Natural killer cell (primary cell): Measurements from ENCODE around the gene C3orf20. TPM values are rescaled to one million over a fixed set of nuclear protein-coding genes. Genes with fewer than 3 reads are reported as not detected.

ENCODE experiments used
- ATAC-seq, 3 donors: fragments of 150-1000 bp in 2 of 3; fragments of 200-7000 bp in 1 of 3; cut with Tn5 transposase; 1 replicate in 1 of 3; 2 replicates in 2 of 3; pipeline ENCODE4 v1.10.0; 2021; ENCODE audit warnings: mild to moderate bottlenecking in 2 of 3, moderate library complexity in 2 of 3
- DNase-seq, 2 donors: peaks; one replicate each; pipeline versions ENCODE4 v3.0.0 to v3.0.0-alpha.2; 2013 to 2021; ENCODE audit warnings: mixed read lengths in 1 of 2
- H3K27ac ChIP-seq: one replicate; pipeline ENCODE4 v1.5.1; 2013; ENCODE audit warnings: mild to moderate bottlenecking, low read length
- H3K27me3 ChIP-seq: one replicate; pipeline ENCODE4 v1.6.1; 2013; ENCODE audit warnings: low read length; ENCODE audit not compliant: control insufficient read depth, insufficient read depth
- H3K36me3 ChIP-seq: one replicate; pipeline ENCODE4 v1.6.1; 2013; ENCODE audit warnings: low read length; ENCODE audit not compliant: control insufficient read depth, insufficient read depth
- H3K4me1 ChIP-seq: one replicate; pipeline ENCODE4 v1.6.1; 2013; ENCODE audit warnings: low read length; ENCODE audit not compliant: control insufficient read depth, insufficient read depth
- H3K4me3 ChIP-seq: one replicate; pipeline ENCODE4 v1.5.1; 2013; ENCODE audit warnings: low read length
- H3K9me3 ChIP-seq: one replicate; pipeline ENCODE4 v1.6.1; 2013; ENCODE audit warnings: low read length; ENCODE audit not compliant: control insufficient read depth, insufficient read depth
- H3K27ac Mint-ChIP-seq, 2 donors: one replicate each; pipeline ENCODE4 v1.8.0; 2022; ENCODE audit warnings: mild to moderate bottlenecking in 2 of 2, mixed read lengths in 2 of 2, moderate library complexity in 1 of 2
- H3K27me3 Mint-ChIP-seq, 2 donors: one replicate each; pipeline ENCODE4 v1.8.0; 2022; ENCODE audit warnings: low read depth in 2 of 2, mixed read lengths in 2 of 2
- H3K36me3 Mint-ChIP-seq: one replicate; pipeline ENCODE4 v1.8.0; 2022; ENCODE audit warnings: mixed read lengths
- H3K4me1 Mint-ChIP-seq, 2 donors: one replicate each; pipeline ENCODE4 v1.8.0; 2022; ENCODE audit warnings: mixed read lengths in 2 of 2
- H3K4me3 Mint-ChIP-seq: one replicate; pipeline ENCODE4 v1.8.0; 2022; ENCODE audit warnings: mild to moderate bottlenecking, moderate library complexity, mixed read lengths
- H3K9me3 Mint-ChIP-seq, 2 donors: one replicate each; pipeline ENCODE4 v1.8.0; 2022; ENCODE audit warnings: mixed read lengths in 2 of 2
- WGBS: methylation state at CpG from one replicate; pipeline ENCODE4 v1.1.7; 2013; ENCODE audit warnings: missing lambda C conversion rate; ENCODE audit not compliant: insufficient coverage; 5-methylcytosine and 5-hydroxymethylcytosine counted together
- intact Hi-C: fragments of 100-400 bp; cut with micrococcal nuclease; formaldehyde crosslinking; loops from one replicate; pipeline ENCODE4 v1.14.2; 2022
- total RNA-seq, 4 donors: library from RNA; stranded (reverse); fragments of 120-200 nt in 1 of 4; gene quantifications; one replicate each; pipeline versions ENCODE4 v1.2.3 to v1.2.4, GENCODE V29; 2013 to 2022
- TF ChIP-seq, protein P1 (sequence below): fragments of 200-600 bp; IDR thresholded peaks from one replicate; pipeline ENCODE4 v1.8.0; 2022; ENCODE audit warnings: antibody characterized with exemption

The C3orf20 gene
- total RNA-seq, 3 donors from 2014 or later (not counting 1 experiment from before 2014, with no cell fraction given): 0.14 TPM; not detected in 2

DNA sequence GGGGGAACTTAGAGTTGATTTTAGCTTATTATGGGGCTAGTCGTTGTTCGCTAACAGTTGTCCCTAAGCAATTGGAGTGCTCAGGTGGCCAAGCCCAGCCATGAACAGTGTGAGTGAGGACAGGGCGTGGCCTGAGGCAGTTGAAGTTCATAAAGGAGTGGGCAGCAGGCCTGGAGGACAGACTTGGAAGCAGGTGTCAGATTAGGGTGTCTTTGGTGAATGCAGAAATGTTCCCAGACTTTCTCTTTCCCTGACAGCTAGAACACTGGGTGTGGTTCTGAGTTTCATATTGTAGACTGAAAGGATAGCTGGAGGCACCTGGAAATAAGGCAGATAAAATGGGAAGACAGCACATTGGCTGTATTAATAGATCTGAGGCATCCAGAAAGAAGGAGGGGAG is 84.0 kb downstream of the C3orf20 start:
- DNase-seq: no peak
- intact Hi-C loops: no loop called here
- Mint-ChIP-seq H3K4me1 (peaks cover 0 to 6% of the 10 kb centered on the region in 2 donors), H3K36me3 (no peaks in the 10 kb centered on the region), H3K27ac (no peak overlapping the region), H3K27me3 (peaks cover 4 to 16% of the 10 kb centered on the region in 2 donors), H3K4me3 (no peak overlapping the region), H3K9me3 (no peaks in the 10 kb centered on the region)
- TF ChIP-seq, protein P1, sequence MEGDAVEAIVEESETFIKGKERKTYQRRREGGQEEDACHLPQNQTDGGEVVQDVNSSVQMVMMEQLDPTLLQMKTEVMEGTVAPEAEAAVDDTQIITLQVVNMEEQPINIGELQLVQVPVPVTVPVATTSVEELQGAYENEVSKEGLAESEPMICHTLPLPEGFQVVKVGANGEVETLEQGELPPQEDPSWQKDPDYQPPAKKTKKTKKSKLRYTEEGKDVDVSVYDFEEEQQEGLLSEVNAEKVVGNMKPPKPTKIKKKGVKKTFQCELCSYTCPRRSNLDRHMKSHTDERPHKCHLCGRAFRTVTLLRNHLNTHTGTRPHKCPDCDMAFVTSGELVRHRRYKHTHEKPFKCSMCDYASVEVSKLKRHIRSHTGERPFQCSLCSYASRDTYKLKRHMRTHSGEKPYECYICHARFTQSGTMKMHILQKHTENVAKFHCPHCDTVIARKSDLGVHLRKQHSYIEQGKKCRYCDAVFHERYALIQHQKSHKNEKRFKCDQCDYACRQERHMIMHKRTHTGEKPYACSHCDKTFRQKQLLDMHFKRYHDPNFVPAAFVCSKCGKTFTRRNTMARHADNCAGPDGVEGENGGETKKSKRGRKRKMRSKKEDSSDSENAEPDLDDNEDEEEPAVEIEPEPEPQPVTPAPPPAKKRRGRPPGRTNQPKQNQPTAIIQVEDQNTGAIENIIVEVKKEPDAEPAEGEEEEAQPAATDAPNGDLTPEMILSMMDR: no peak
- no peaks in the 10 kb centered on the region for H3K36me3 ChIP-seq
- no peaks in the 10 kb centered on the region for H3K9me3 ChIP-seq
- no peaks in the 10 kb centered on the region for H3K4me1 ChIP-seq
- no peaks in the 10 kb centered on the region for H3K27me3 ChIP-seq
- H3K27ac ChIP-seq: no peak overlapping the region
- no peak for ATAC-seq
- no peak overlapping the region for H3K4me3 ChIP-seq
- 84% methylated on average over 3 of the region's 3 CpGs for WGBS

DNA sequence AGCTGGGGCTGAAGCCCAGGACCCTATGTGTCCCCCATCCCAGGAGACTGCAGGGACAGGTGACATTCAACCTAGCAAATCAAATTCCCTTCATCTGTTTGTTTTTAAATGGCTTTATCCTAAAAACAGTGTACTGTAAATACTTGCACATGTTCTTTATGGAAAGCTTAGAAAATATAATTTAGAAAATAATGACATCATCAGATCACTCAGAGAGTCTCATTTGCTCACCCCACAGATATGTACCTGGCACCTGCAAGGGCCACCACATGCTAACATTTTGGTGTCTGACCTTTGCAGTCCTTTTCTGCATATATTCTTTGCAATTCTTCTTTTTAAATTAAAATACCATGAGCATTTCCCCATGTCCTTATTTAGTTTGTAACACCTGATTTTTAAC is 85.2 kb downstream of the C3orf20 start:
- TF ChIP-seq, protein P1: no peak
- no peak overlapping the region for H3K4me3 ChIP-seq
- peaks cover 0 to 6% of the 10 kb centered on the region in 2 donors for H3K4me1 Mint-ChIP-seq
- H3K36me3 ChIP-seq: no peaks in the 10 kb centered on the region
- peaks cover 0 to 17% of the 10 kb centered on the region in 2 donors for H3K27me3 Mint-ChIP-seq
- no peak overlapping the region for H3K4me3 Mint-ChIP-seq
- intact Hi-C loops: no loop called here
- H3K9me3 Mint-ChIP-seq: no peaks in the 10 kb centered on the region
- no peak overlapping the region for H3K27ac Mint-ChIP-seq
- H3K27me3 ChIP-seq: no peaks in the 10 kb centered on the region
- ATAC-seq (no peak), DNase-seq (no peak)
- no peaks in the 10 kb centered on the region for H3K4me1 ChIP-seq
- no peak overlapping the region for H3K27ac ChIP-seq
- H3K36me3 Mint-ChIP-seq: no peaks in the 10 kb centered on the region
- H3K9me3 ChIP-seq: no peaks in the 10 kb centered on the region

DNA sequence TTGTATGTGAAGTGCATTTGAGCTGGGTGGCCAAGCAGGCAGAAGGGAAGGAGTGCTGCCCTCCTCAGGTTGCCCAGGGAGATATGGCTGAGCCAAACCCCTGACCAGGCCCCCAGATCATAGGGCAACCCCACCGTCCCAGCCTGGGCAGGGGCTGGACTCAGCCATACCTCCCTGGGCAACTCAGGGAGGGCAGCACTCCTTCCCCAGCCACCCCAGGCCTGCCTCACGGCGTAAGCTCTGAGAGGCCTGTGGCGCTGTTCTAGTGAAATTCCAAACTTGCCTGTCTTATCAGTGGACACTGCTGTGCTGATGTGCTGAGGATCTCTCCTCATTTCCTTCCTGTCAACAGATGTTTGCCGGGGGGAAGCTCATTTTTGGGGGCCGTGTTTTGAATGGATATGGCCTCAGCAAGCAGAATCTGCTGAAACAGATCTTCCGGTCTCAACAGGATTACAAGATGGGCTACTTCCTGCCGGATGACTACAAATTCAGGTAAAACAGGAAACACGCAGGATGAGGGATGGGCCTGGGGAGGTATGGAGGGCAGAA is 86.3 kb downstream of the C3orf20 start:
- Histone ChIP-seq H3K27ac (no peak overlapping the region), H3K27me3 (no peaks in the 10 kb centered on the region), H3K4me1 (no peaks in the 10 kb centered on the region), H3K36me3 (no peaks in the 10 kb centered on the region), H3K4me3 (no peak overlapping the region), H3K9me3 (no peaks in the 10 kb centered on the region)
- intact Hi-C loops: no loop called here
- TF ChIP-seq, protein P1: no peak
- H3K27me3 Mint-ChIP-seq: peaks cover 0 to 17% of the 10 kb centered on the region in 2 donors
- peaks cover 0 to 6% of the 10 kb centered on the region in 2 donors for H3K4me1 Mint-ChIP-seq
- ATAC-seq (no peak), DNase-seq (no peak)
- no peak overlapping the region for H3K27ac Mint-ChIP-seq
- H3K4me3 Mint-ChIP-seq: no peak overlapping the region
- no peaks in the 10 kb centered on the region for H3K9me3 Mint-ChIP-seq
- no peaks in the 10 kb centered on the region for H3K36me3 Mint-ChIP-seq
- 28% methylated on average over 9 of the region's 9 CpGs for WGBS

DNA sequence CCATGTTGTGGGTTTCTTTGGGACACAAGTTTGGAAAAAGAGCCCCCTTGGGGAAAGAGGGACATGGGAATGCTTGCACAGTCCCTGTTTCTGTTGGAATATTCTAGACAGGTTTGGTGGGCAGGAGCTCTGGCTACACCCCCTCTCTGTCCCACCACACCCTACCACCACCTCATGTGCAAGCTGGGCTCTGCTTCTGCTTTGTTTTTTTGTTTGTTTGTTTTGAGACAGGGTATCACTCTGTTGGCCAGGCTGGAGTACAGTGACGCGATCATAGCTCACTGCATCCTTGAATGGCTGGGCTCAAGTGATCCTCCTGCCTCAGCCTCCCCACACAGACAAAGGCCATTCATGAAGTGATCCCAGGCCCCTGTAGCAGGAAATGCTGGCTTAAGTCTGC is 86.9 kb downstream of the C3orf20 start:
- DNase-seq (no peak), ATAC-seq (no peak)
- 96% methylated on average over 2 of the region's 2 CpGs for WGBS
- no peak overlapping the region for H3K4me3 Mint-ChIP-seq
- H3K36me3 Mint-ChIP-seq: no peaks in the 10 kb centered on the region
- H3K27ac Mint-ChIP-seq: no peak overlapping the region
- TF ChIP-seq, protein P1: no peak
- H3K27me3 Mint-ChIP-seq: peaks cover 0 to 13% of the 10 kb centered on the region in 2 donors
- H3K27ac ChIP-seq: no peak overlapping the region
- H3K4me3 ChIP-seq: no peak overlapping the region
- H3K4me1 ChIP-seq: no peaks in the 10 kb centered on the region
- no peaks in the 10 kb centered on the region for H3K27me3 ChIP-seq
- intact Hi-C loops: no loop called here
- no peaks in the 10 kb centered on the region for H3K36me3 ChIP-seq
- H3K9me3 Mint-ChIP-seq: no peaks in the 10 kb centered on the region
- peaks cover 0 to 6% of the 10 kb centered on the region in 2 donors for H3K4me1 Mint-ChIP-seq
- no peaks in the 10 kb centered on the region for H3K9me3 ChIP-seq
